ENCODE results near the gene COL27A1. TPM values are rescaled to one million over a fixed set of nuclear protein-coding genes. Genes with fewer than 3 reads are reported as not detected.

Gene COL27A1
- polyA plus RNA-seq, 10 donors, result 23.5 to 47.3 (median 33.0) TPM

DNA sequence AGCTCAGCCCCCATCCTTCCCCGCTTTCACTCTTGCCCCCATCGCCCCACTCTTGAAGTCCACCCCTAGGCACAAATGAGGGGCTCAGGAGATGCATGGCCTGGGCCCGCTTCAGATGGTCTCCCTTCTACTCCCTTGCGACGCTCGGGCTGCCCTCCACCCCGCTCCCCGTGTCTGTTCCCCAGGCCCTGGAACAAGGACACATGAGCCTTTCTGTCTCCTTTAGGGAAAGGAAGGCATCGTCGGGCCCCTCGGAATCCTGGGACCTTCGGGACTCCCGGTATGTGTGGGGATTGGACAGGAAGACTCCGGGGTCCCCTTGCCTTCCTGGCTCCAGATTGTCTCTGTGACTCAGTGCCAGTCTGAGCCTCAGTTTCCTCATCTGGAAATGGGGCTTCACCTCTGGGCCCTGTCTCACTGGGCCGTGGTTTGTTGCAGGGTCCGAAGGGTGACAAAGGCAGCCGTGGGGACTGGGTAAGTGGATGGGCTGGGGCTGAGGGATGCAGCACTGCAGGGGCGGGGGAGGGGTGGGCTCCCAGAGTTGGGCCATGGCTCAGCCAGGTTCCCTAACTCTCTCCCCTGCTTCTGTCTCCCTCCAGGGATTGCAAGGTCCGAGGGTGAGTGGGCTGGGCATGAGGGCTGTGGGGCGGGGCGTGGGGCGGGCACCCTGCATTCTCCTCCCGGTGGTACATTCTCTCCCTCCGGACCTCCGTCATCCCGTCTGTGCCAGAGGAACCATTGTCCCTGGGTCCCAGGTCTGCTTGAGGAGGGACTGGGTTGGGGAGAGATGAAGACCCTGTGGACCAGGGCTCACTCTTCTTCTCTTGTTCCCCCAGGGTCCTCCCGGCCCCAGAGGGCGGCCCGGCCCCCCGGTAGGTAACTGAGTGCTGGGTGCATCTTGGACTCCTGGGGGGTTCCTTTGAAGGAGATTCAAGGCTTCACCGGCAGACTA, 145.8 kb downstream of the COL27A1 start:
- no peak for DNase-seq

DNA sequence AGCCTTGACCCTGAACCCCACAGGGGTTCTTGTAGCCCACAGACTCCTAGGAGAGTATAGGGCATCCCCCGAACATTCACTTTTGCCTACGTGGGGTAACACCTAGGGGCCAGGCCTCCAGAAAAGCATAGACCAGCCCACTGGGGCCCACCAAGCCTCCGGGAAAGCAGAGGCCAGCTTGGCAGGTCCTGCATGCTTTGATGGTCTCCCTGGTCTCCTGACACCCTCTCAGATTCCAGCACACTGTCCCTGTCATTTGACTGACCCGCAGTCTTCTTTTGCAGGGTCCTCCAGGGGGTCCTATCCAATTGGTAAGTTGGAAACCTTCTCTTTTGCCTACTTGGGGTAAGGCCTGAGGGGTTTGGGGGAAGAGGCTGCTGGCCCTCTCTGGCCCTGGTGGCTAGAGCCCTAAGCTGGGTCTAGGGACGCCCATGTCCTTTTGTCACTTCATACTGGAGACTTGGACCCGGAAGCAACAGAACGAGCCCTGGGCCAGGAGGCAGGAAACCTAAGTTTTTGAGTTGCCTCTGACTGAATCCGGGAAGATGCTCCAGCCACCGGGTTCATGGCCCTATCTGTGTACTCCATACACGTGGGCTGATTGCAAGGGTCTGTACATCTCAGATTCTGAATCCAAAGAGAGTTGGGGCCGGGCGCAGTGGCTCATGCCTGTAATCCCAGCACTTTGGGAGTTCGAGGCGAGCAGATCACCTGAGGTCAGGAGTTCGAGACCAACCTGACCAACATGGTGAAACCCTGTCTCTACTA, 146.6 kb downstream of the COL27A1 start:
- no peak for DNase-seq

DNA sequence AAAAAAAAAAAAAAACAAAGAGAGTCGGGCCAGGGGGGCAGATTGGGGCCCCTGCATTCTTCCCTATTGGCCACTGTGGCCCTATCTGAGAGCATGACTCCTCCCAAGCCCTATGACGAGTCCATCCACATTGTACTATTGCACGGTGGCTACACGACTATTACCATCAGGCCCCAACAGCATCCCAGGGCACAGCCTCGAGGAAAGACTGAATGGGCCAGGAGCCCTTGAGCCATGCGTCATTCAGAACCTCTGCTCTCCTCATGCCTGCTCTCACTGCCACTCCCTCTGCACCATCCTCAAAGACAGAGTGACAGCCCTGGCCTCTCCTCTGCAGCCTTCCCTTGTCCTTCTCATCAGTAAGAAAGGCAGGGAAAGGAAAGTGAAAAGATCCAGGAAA, 147.4 kb downstream of the COL27A1 start:
- peak in 1 of 3 donors; percentile 8 for DNase-seq

DNA sequence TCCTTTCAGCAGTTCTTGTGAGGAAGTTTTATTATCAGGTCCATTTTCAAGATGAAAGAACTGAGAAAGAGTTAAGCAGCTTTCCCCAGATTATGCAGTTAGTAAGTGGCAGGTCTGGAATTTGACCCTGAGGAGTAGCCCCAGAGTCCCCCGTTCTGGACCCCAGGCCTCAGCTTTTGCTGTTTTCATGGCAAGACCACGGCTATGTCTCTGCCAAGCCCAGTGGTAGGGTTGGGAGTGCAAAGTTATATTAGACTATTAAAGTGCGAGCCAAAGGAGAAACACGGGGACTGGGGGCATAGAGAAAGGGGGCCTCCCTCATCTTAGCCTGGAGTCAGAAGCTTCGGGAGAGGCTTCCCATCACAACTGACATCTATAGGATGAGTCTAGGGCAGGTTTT, 148.2 kb downstream of the COL27A1 start:
- DNase-seq, result no peak

DNA sequence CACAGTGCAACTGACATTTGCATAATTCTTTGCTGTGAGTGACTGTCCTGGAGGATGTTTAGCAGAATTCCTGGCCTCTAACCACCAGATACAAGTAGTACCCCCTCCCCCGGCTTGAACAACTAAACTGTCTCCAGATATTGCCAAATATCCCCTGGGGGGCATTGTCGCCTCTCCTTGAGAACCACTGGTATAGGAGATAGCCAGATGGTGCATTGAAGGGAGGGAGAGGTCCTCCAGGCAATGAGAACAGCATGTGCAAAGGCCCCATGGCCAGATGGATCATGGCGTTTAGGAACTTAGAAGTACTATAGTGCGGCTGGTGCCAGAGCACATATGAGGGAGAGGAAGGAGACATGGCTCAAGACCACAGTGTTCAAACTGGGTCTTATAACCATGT, 148.6 kb downstream of the COL27A1 start:
- no peak for DNase-seq

DNA sequence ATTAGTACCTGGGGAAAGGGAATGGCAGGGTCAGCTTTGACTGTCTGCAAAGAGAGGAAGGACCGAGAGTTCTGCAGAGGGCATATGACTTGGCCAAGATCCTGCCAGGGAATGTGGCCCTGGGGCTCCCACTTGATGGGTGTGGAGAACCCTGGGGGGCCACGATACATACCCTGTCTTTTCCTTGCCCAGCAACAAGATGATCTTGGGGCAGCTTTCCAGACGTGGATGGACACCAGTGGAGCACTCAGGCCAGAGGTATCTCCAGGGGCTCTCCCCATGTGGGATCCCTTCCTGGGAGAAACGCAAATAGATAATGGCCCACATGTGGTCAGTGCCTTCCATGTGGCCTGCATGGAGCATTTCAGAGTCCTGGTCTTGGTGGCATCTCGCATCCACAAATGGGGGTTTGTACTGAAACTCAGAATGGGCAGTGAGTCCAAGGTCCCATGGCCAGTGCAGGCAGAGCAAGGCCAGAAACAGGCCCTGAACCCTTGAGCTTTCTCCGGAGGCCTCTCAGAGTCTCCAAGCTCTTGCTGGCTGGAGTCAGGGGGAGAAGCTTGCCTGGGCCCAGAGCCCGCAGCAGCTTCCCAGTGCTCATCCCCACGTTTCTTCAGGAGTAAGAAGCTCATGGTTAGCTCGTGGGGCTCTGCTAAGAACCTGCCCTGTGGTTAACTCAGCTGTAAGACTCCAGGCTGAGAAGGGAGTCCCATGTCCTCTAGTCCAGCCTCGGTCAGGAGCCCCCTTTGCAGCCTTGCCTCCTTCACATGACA, 149.3 kb downstream of the COL27A1 start:
- DNase-seq, result no peak

DNA sequence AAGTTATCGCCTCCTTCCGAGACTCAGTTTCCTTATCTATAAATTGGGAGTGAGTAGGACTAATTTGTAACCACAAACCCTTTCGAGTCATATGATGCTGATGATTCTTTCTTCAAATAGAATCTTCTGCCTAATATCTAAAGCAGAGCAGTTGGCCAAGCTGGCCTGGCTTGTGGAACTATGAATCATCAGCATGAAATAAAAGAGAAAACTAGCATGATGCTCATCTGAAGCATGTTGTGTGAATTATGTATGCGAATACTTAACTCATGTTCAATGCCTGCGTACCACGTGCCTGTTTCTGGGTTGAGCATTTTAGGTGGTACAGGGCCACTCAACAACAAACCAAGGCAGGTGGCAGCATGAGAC, 152.5 kb downstream of the COL27A1 start:
- DNase-seq, result no peak

DNA sequence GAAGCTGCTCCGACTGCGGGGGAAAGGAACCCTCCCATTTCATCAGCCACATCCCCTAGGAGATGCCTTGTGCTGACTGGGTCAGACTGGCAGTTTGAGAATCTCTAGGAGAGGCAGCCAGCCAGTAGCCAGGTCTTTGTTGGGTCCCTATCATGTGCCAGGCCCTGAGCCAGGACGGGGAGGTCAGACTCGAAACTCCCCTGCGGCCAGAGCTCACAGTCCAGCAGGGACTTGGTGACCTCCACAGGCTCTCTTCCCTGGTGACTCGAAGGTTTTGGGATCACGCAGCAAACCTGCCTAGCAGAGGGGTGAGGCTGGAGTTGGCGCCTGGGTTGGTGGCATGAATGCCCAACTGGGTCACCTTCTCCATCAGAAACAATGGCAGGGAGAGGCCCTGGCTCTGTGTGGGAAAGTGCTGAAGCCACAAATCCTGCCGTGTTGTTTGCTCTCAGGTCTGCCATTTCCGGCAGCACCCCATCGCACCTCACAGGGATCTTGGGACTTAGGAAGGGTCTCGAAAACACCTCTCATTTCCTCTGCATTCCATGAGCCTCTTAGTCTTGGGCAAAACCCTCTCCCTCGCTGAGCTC, 153.1 kb downstream of the COL27A1 start:
- no peak for DNase-seq

DNA sequence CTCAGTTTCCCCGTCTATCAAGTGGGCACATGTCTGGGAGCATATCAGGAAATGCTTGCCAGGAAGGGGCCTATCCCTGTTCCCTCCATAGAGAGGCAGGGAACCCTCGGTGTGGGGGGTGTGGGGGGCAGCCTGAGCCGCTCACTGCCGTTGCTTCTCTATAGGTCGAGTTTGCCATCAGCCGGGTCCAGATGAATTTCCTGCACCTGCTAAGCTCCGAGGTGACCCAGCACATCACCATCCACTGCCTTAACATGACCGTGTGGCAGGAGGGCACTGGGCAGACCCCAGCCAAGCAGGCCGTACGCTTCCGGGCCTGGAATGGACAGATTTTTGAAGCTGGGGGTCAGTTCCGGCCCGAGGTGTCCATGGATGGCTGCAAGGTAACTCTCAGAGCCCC, 153.8 kb downstream of the COL27A1 start:
- no peak for DNase-seq

DNA sequence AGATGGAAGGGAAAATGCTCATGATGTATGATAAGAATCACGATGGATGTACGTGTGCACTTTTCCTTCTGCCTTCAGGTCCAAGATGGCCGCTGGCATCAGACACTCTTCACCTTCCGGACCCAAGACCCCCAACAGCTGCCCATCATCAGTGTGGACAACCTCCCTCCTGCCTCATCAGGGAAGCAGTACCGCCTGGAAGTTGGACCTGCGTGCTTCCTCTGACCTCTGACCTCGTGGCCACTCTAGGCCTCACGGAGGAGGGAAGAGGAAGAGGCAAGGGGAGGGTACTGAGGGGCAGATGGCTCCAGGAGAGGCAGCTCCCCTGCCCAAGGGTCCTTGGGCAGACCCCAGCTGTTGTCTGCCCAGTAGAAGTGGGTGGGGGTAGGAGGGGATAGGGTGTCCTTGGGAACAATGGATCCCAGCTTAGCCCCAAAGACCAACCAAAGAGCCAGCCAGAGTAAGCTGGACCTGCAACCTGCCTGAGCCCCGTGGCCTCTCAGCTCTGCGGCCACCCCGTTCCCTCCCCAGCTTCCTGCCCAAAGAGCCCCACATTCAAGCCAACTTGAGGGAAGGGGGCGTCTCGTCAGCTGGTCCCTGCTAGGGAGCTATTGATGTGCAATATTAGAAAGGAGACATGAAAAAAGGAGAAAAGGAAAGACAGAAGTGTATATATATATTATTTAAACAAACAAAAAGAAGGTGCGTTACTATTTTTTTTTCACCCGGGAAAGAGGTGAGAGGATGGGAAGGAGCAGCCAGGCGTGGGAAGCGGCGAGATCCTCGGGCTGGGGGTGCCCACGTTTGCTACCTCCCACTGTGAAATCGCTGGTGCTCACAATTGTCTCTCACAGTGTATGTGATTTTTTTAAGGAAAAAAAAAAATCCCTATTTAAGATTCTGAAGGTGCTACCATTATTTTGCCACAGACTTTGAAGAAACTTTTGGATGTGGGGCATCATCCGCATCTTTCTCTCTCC, 155.4 kb downstream of the COL27A1 start:
- no peak for DNase-seq

DNA sequence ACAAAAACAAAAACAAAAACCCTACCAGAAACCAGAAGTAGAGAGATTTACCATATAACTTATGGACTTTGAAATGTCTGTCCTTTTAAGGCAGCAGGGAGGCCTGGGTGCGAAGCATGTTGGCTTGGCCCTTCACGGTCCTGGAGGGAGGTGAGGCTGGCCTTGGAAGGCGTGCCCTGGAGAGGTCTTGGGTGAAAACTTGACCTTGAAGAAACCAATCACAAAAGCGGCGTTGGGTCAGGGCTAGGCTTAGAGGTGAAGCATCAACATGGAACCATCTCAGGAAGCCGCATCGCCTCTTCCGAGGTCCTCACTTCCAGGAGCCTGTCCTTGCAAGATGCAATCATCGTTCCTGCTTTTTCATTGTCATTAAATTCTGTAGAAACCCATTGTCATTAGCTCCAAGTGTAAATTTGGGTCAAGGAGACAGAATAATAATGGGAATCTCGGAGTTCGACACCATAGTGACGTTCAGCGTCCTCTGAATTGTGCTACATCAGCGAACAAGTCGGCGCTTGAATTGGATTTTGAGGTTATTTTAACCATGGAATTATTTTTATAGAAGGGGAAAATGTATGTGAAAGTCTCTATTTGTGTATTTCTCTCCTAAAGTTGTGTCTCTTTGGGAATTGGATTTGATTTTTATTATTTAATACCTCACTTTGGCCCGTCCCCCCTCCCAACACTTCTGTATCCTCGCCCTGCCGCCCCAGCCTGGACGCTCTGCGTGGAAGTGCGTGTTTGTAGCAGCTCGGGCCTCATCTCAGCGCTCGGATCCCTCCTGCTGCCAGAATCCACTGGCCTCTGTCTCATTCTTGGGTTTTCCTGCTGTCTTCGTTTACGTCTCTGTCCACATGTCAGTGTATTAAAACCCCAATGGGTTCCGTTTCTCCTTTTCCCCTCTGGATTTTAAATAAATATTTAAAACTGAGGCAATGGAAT, 156.5 kb downstream of the COL27A1 start:
- no peak for DNase-seq

DNA sequence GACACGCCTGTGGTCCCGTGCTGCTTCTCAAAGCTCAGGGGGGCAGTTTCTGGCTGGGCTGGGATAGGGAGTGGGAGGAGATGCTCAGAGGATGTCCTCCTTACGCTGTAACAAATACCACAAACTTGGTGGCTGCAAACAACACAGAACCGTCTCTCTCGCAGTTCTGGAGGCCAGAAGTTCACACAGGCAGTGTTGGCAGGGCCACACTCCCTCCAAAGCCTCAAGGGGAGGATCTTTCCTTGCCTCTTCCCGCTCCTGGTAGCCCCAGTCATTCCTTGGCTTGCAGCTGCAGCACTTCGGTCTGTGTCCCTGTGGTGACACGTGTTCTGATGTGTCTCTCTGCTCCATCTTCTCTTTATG, 157.2 kb downstream of the COL27A1 start:
- DNase-seq, result peak in 1 of 3 donors; percentile 13

DNA sequence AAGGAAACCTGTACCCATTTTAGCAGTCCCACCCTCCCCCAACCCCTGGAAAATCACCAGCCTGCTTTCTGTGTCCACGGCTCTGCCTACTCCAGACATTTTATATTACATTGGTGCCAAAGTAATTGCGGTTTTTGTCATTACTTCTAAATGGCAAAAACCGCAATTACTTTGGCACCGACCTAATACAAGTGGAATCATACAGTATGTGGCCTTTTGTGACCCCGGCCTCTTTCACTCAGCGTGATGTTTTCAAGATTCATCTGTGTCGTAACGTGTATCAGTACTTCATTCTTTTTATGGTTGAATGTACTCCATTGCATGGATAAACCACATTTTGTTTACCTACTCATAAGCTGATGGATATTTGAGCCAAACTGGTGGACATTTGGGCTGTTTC, 157.8 kb downstream of the COL27A1 start:
- DNase-seq, result peak in 1 of 3 donors; percentile 3

DNA sequence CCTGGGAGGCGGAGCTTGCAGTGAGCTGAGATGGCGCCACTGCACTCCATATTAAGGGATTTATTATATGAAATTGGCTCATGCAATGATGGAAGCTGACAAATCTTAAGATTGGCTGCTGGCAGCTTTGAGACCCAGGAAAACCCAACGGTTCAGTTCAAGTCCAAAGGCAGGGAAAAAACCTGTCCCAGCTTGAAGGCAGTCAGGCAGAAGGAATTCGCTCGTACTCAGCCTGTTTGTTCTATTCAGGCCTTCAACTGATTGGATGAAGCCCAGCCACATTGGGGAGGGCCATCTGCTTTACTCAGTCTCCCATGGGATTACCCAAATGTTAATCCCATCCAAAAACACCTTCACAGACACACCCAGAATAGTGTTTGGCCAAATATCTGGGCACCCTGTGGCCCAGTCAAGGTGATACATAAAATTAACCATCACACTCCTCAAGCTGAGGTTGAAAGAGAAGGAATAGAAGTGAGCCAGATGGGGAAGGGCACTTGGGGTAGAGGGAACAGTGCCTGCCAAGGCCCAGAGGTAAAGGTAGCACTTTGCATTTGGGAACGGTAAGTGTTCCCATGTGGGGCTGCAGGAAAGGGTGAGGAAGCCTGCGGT, 159.0 kb downstream of the COL27A1 start:
- peak in 1 of 3 donors; percentile 5 for DNase-seq

DNA sequence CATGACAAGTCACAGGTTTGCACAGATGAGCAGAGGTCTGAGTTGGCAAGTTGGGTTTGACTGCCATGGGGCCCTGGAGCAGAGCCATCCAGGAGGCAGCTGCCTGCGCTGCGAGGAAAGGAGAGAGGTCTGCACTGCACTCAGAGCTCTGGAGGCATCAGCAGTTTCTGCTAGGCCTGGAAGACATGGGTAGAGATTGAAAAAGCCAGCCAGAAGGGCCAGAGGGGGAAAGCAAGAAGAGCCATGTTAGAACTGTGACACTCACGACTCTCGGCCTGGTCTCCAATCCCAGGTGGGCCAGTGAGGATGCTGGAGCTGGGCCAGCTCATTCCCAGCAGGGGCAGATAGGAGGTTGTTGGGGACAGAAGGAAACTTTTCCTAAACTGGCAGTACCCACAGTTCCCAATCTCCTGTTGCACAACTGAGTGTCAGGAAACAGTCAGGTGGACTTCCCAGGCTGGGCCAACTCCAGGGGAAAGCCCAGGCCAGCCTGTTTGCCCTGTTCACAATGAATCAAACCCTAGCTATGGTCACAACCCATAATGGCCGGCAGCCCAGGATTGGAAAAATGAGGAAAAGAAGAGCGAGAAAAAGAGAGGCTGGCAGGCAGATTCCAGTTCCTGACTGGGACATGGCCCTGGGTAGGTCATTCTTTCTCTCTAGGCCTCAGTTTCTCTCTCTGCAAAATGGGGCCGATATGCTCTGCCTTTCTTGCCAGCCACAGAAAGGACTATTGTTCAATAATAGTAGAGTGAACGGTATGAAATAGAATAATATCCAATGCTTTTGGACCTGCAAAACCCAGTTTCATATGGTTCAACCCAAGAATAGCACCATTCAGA, 159.8 kb downstream of the COL27A1 start:
- DNase-seq, result peak in 1 of 3 donors; percentile 7

DNA sequence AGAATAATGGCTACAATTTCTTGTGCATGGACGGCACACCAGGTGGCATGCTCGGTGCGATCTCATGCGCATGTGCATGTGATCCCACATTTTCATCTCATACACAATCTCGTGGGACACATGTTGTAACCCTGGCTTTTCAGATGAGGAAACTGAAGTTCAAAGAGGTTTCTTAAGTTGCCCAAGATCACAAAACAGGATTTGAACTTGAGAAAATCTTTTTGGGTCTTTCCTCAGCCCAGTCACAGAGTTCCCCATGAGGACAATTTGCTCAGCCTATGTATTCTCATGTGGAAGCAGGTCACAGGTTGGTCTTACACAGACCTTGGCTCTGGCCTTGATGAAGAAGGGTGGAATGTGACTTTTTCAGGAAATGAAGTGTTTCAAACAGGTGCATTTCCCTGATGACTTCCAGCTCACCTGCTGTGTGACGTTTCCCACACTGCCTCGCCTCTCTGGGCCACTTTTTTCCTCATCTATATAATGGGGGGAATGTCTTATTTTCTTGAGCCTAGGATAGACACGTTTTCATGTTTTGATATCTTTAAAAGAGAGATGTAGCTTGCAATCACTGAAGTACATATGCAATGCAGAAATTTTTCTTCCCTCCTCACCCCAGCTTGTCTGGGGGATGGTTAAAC, 160.5 kb downstream of the COL27A1 start:
- no peak for DNase-seq

DNA sequence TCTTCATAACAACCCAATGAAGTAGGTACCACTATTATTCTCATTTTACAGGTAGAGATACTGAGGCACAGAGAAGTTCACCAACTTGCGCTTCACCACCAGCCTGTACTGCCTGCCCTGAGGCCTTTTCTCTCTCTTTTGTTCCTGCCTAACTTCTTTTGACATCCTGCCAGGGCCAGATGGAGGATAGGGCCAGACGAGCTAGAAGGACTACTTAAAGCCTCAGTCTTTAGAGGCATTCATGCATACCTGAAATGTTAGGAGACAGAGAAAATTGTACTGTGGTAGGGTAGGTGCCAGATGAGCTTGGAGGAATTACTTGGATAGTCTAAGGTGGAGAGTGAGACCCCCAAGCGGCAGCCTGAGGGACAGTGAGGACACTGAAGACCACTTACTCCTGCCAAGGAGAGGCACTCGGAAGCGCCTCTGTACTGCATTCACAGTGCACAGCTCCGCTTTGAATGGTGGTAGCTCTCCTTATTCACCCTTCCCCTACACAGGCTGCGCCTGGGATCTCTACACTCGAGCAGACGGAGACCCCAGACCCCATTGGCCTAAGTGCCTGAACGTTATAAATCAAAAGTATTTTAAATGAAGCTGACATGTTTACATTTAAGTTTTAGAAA, 161.4 kb downstream of the COL27A1 start:
- DNase-seq, result peak in 1 of 3 donors; percentile 41
